G401 (cell line): ENCODE results near the gene LY6G6D. TPM values are rescaled to one million over a fixed set of nuclear protein-coding genes. Genes with fewer than 3 reads are reported as not detected.
"Not testable (repeated sequence)": the region's sequence is repeated elsewhere in the genome, so short reads cannot be mapped to it uniquely, and the experiment has no call there.

ENCODE experiments used
- DNase-seq: peaks from one replicate; pipeline ENCODE4 v3.0.0-alpha.2; 2015; ENCODE audit warnings: low spot score
- in situ Hi-C: cut with HindIII; loops from 2 replicates; pipeline ENCODE4 v1.10.0; 2016; ENCODE audit warnings: low sequenced_read_pairs, mixed read lengths
- total RNA-seq: library from RNA; depleted of rRNA; stranded (reverse); fragments of >200 nt; shearing (Covaris generic); gene quantifications from 2 replicates; pipeline ENCODE4 v1.2.3, GENCODE V29; 2014

The LY6G6D gene
- total RNA-seq, 1 experiment from 2014 or later: not detected

DNA sequence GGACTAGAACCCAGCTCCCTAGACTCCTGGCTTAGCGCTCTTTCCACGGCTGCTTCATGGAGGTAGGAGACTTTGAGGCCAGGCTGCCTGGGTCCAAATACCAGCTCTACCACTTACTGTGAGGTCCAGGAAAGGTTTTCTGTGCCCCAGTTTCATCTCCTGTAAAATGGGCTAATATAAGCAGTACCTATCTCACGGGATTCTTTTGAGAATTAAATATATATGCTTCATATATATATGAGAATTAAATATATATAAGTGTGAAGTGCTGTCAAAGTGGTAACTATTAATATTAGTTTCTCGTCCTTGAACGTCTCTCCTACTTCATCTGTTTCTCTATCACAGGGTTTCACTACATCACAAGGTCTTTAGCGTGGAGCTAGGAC lies 24.1 kb upstream of the LY6G6D start:
- in situ Hi-C loops: no loop called here
- no peak for DNase-seq

DNA sequence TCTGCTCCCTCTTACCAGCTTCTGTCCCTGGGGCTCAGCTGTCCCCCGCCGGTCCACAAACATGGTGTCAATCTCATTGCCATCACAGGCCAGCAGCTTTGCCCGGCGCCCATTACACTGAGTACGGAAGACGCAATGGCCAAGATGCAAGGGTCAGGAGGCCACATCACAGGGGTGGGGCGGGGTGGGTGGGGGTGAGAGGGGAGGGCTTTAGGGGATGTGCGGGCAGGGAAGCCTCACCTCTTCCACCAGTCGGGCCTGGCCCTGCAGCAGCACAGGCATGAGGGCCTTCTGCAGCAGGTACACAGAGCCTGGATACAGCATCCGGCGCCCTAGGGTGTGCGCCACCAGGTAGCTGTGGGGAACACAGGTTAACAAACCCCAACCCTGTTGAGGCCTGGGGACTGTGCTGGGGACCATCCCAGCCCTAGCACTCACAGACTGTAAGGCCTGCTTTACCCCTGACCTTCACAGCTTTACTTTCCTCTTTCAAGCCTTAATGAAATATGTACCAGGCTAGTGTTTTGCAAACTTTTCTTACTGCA lies 23.5 kb upstream of the LY6G6D start:
- in situ Hi-C loops: no loop called here
- DNase-seq: no peak

DNA sequence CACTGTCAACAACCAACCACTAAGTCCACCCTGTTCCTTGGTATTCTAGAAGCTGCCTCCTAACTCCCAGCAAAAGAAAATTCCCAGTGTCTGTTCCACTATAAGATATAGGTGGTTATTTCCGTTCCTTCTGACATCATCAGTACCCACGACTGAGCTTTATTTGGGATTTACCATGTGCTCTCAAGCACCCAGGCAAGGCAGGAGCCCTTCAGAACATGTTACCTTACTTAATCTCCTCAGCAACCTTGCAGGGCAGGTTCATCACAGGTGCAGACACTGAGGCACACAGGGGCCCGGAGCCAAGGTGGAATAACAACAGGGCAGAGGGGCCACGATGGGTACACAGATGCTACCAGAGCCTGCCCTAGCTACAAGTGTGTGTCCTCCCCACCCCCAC lies 22.8 kb upstream of the LY6G6D start:
- in situ Hi-C loops: no loop called here

DNA sequence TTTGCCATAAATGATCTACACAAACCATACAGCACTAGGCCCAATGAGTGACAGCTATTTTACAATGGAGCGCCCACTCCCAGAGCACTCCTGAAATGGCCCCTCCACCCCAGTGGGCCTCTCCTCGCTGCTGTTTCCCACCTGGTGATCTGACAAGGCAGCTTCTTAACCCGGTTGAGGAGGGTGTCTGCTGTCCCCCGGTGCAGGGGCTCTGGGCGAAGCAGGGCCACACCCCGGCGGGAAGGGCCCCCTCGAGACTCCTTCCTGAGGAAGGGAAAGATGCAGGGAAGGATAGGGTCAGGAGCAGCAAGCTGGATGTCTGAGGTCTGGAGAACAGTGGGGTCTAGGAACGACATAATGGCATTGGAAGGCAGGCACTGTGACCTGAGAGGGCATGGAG lies 22.3 kb upstream of the LY6G6D start:
- no peak for DNase-seq
- in situ Hi-C loops: no loop called here

More for the DNA sequence above, 22.8 kb upstream of the LY6G6D start:
- no peak for DNase-seq

DNA sequence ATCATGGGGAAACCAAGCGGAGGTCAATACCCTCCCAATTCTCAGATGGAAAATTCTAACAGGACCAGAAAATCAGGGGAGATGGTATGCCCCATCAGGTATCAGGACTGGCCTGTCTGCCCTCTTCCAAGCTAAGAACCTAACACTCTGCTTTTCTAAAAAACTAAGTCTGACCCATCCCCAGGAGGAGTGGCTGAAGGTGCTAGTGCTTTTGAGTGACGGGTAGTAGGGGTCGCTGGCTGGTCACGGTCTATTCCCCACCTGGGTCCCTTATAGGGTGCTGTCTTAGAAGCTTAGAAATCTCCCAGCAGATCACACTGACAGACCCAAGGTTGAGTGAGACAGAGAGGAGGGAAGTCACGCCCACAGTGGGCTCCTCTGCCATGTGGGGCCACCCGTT lies 21.6 kb upstream of the LY6G6D start:
- in situ Hi-C loops: no loop called here
- no peak for DNase-seq

DNA sequence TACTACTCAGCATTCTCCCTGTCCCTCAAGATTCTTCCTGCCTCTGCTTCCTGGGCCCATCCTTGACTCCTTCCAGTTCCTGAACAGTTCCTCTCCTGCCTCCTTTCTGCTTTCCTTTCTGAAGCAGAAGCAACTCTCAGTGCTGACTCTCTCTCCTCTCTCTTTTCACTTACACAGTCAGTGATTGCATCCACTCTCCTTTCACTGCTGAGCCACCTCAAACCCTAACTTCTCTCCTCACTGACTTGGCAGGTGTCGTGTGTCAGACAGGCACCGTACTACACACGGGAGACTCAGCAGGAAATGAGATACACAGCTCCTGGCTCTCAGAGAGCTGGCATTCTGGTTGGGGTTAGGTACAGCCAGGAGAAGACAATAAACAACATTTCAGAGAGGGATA lies 17.6 kb upstream of the LY6G6D start:
- in situ Hi-C loops: no loop called here
- no peak for DNase-seq

DNA sequence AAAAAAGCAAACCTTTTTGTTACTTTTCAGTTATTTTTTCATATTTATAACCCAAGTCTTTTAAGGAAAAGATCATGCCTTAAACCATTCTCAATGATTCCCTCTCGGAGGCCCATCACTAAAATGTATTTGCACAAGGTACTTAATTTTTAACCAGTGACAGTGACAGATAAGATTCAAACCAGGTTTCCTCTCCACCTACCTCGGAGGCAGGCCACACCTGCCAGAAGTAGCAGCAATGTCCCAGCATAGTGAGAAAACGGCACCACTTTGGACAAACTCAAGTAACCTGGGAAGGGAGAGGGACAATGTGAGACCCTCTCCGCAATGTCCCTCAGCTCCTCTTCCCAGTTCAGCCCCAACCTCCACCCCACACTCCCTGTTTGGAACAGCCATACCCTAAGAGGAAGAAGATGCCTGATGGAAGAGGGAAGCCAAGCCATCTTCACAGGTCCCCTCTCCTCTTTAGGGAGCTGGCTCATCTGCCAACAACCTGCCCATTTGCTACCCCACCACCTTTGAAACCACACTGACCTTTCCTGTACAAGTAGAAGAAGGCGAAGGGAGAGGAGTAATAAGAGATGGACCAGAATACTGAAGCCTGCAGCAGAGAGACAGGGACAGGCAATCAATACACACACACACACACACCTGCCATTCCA lies 14.3 kb upstream of the LY6G6D start:
- DNase-seq: no peak
- in situ Hi-C loops: no loop called here

DNA sequence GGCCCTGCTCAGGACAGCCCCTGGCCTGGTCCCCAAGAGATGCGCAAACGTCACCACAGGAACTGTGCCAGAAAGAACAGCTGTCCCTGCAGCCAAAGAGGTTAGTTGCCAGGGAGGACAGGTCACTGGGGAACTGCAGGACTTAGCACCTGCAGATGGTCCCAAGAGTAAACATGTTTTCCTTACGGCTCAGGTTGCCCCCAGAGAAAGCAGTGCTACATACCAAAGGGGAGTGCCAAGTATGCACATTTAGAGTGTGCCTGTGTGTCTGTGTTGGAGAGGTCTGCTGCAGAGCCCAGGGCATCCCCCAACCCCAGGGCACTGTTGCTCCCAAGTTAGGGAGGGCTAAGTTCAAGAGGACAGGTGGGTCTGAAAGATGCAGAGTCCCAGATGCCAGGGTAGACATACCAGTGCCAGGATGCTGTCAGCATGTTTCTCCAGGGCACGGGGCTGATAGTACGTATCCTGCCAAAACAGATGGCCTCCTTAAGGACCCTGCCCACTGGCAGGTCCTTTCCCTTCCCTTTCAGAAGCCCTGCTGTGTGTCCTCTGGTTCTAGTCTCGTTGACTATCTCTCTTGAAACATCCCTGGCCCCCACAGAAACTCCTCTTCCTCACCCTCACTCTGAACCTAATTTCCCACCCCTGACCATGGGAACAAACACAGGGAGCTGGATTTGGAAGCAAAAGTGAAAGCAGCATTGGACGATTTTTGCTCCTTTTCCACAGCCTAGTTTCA lies 13.3 kb upstream of the LY6G6D start:
- DNase-seq: peak; percentile 19
- in situ Hi-C loops: no loop called here

DNA sequence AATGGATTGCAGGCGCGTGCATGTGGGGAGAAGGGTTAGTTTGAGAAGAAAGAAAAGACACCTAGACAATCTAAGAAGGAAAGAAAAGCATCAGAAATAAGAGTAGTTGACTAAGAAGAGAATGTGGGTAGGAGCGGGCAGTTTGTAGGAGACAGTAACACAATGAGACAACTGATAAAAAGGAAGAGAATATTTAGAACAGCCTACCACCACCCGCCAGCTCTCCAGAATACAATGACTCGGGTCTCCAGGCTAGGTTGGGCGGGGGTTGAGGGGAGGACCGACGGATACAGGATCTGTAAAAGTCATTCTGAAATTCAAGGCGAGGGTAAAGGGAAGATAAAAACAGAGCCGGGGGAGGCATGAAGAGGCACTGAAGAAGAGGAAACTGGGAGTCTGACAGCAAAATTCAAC lies 12.7 kb upstream of the LY6G6D start:
- no peak for DNase-seq
- in situ Hi-C loops: no loop called here

DNA sequence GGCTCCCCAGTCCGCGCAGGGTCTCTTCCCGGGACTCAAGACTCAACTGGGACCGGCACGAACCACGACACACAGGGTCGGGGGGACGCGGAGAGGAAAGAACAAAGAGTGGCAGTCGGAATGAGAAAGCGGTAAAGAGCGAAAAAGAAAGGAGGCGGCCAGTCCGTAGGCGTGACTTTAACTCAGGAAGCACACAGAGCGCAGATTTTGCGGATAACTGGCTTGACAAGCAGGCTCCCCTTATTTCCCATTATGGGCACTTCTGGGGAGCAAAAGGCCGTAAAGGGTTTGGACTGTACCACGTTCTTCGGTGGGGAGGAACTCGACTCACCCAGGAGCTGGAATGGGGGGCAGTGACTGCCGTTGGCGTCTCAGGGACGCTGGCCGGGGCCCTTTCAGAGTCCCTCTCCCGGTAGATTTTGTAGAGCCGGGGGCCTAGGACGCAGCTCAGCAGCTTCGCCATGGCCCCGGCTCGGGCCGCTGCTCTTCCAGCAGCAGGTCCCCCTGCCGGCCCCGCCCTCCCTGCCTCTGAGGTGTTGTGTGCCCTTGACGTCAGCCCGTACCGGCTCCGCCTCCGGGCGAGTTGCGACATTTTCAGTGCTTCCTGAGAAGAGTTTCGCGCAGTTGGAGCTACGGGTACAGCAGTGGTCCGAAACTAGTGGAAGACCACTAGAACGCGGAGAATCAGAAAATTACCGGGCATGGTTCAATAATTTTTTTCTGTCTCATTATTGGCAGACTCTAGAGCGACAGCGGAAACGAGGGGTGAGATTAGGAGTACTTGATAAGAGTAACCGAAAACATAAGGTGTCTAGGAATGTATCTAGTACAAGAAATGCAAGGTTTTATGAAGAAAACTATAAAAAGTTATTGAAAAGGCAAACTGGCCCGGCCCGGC lies 12.1 kb upstream of the LY6G6D start, which contains the start of gene ABHD16A:
Gene ABHD16A, minus strand, starts transcription at position 506 of the 898 bp plus-strand sequence. Its CDS starts 43 bp downstream, at position 463.
- DNase-seq: peak; percentile 99
- in situ Hi-C loops: no loop called here

DNA sequence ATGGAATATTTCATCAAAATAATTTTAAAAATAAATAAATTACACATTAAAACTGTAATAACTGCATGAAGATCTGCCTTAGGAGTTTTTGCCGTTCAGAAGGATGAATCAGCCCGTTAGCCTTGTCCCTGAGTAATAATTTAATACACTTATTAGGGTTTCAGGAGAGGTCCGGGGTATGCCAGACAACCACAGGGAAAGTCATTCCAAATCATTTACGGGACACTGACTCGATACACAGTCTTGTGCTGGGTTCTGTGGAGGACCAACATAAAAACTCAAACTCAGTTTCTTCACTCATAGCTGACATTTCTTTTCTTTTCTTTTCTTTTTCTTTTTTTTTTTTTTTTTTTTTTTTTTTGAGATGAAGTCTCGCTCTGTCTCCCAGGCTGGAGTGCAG lies 9.2 kb upstream of the LY6G6D start:
- in situ Hi-C loops: no loop called here
- no peak for DNase-seq

DNA sequence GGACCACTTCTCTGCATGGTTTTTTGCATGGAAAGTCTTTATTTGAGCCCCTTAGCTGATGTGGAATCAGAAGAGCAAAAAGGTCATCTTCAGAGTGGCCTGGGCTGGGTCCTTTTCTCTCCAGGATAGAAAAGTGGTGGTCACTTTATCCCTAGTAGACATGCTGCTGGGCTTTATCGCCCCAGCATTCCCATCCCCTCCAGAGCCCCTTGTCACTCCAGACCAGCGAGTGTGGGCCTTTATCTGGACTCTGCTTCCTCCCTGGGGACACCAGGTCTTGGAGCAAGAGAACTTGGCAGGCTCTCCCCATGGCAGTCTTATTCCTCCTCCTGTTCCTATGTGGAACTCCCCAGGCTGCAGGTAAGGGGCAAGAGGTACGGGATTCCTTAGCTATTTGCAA lies 8.5 kb upstream of the LY6G6D start, which contains the start of gene LY6G6F:
Gene LY6G6F, plus strand, starts transcription at position 268 of the 400 bp plus-strand sequence. Its CDS starts 41 bp downstream, at position 309.
- in situ Hi-C loops: no loop called here
- DNase-seq: no peak

DNA sequence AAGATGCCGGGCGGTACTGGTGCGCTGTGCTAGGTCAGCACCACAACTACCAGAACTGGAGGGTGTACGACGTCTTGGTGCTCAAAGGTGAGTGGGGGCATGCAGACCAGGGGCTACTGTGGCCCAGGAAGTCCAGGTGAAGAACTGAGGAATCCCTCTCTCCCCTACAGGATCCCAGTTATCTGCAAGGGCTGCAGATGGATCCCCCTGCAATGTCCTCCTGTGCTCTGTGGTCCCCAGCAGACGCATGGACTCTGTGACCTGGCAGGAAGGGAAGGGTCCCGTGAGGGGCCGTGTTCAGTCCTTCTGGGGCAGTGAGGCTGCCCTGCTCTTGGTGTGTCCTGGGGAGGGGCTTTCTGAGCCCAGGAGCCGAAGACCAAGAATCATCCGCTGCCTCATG lies 7.4 kb upstream of the LY6G6D start:
- in situ Hi-C loops: no loop called here

DNA sequence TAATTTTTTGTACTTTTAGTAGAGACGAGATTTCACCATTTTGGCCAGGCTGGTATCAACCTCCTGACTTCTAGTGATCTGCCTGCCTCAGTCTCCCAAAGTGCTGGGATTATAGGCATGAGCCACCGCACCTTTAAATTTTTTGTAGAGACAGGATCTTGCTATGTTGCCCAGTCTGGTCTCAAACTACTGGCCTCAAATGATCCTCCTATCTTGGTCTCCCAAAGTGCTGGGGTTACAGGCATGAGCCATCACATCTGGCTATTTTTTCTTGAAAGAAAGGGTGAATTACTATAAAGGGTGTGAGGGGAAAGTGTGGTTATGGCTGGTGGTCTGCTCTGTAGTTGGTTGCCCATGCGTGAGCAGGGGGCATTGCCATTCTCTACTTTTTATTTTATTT lies 6.9 kb upstream of the LY6G6D start:
- DNase-seq: no peak
- in situ Hi-C loops: no loop called here

More for the DNA sequence above, 7.4 kb upstream of the LY6G6D start:
- no peak for DNase-seq

DNA sequence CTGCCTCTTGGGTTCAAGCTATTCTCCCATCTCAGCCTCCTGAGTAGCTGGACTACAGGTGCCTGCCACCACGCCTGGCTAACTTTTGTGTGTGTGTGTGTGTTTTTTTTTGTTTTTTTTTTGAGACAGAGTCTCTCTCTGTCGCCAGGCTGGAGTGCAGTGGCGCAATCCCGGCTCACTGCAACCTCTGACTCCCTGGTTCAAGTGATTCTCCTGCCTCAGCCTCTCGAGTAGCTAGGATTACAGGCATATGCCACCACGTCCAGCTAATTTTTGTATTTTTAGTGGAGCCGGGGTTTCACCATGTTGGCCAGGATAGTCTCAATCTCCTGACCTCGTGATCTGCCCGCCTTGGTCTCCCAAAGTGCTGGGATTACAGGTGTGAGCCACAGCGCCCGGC lies 6.0 kb upstream of the LY6G6D start:
- DNase-seq, in situ Hi-C loops: not testable (repeated sequence)

DNA sequence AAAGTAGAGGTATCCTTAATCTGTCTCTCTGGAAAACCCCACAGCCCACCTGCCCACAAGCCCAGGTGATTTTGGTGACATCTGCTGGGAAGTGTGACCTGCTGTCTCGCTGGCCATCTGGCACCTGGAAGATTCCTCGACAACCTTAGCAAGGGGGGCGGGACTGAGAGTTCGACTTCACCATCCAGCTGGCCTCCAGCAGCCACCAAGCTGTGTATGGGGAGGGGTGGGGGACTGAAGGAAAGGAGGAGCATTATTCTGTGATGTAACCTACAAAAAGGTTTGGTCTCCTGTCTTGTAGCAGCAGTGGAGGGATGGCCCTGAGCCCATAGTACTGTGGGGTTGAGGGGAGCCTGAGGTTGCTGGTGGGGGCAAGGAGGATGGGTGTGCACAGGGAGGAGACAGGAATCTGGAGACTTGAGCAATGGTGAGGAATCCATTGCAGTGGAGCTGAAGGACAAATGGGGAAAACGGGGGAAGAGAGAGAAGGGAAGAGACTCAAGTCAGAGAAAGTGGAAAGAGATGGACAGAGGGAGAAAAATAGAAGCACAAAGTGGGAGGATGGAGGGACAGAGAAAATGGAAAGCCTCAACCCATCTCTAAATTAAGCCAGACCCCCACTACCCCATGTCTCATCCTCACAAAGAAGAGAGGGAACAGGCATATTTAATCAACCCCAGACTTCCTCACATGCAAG lies 4.5 kb upstream of the LY6G6D start:
- in situ Hi-C loops: no loop called here
- DNase-seq: no peak

DNA sequence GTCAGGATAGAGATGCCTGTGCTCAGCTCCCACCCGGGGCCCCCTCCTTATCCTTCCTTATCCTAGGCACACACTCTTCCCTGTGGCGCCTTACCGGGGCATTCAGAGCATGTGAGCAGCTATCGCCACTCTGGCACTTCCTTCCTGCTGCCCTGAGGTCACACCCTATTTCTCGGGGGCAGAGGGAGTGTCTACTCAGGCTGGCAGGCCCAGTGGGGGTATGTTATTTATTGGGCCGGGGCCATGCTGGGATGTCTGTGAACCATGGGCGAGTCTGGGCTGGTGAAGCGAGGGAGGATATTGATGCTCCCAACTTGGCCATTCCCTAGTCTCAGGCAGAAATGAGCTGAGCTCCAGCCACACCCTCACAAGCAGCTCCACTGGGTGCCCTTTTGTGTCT lies 3.9 kb upstream of the LY6G6D start:
- DNase-seq: no peak
- in situ Hi-C loops: no loop called here

DNA sequence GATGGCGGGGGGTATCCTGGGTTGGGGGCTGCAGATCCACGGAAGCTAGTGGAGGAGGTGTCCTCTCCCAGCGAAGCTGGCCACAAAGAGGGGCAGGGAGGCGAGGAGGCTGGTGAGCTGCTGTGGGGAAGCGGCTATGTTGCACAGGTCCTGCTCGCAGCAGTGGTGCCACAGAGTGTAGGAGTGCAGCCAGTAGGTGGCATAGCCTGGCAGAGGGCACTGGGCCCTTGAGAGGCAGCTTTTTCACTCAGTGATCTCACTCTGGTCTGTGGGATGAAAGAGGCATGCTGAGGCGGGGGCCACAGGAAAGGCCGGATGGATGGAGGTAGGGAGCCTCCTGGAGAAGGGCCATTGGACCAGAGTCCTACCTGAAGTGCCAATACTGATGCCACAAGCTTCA lies 2.9 kb upstream of the LY6G6D start:
- DNase-seq: no peak
- in situ Hi-C loops: no loop called here

DNA sequence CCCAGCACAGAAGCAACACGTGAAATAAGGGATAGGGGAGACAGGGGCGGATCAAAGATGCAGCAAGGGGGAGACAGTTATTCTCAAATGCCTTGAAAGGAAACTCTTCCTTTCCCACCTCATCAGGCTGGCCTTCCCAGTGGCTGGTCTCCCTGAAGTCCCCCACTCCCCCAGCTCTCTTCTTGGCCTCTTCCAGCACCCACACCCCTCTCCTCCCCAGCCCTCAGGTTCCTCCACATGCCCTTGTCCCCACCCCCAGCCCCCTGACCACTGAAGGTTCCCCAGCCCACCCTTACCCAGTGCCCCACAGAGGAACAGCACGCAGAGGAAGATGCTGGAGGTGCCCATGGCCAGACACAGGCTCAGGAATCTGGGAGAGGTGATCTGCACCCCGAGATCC lies 1.7 kb upstream of the LY6G6D start:
- in situ Hi-C loops: no loop called here
- DNase-seq: no peak
